Measurements from ENCODE around the gene UNC13C.
A peak's percentile ranks its signal among the peaks of the same experiment; 100 is the strongest.

UNC13C gene

GRCh38 chr15:53962646-53963561, 15.3 kb upstream of the UNC13C start:
- Histone ChIP-seq H3K9ac (ENCODE audit: low read length) (no peak overlapping the region), H3K79me1 (ENCODE audit: low read length) (no peaks in the 10 kb centered on the region), H3K27me3 (ENCODE audit: insufficient read depth, low read length, poor library complexity) (no peaks in the 10 kb centered on the region), H3K27ac (ENCODE audit: low read depth, low read length) (no peak overlapping the region), H2BK5ac (ENCODE audit: low read length) (no peak overlapping the region), H4K8ac (ENCODE audit: low read depth, low read length) (no peak overlapping the region), H3K23ac (ENCODE audit: low read length) (no peak overlapping the region), H3K4me2 (ENCODE audit: low read length) (no peak overlapping the region), H3K36me3 (ENCODE audit: control insufficient read depth, insufficient read depth, low read length) (no peaks in the 10 kb centered on the region), H3K4ac (ENCODE audit: low read depth, low read length) (no peak overlapping the region), H3K18ac (ENCODE audit: low read length) (no peak overlapping the region), H2BK120ac (ENCODE audit: low read depth, low read length) (no peak overlapping the region), H3K79me2 (ENCODE audit: control insufficient read depth, insufficient read depth, low read length) (no peaks in the 10 kb centered on the region), H4K5ac (ENCODE audit: low read length) (no peak overlapping the region), H3K4me3 (ENCODE audit: low read length) (no peak overlapping the region), H3K56ac (ENCODE audit: low read length) (no peak overlapping the region), H2AK5ac (ENCODE audit: low read length) (no peak overlapping the region), H2BK15ac (replicated peaks; ENCODE audit: low read depth) (no peak overlapping the region), H3K4me1 (ENCODE audit: control insufficient read depth, low read depth, low read length) (no peaks in the 10 kb centered on the region)
- WGBS (ENCODE audit: extremely low coverage, insufficient coverage, low lambda C conversion rate) = no CpG with 5 or more reads among the region's 4 CpGs
- peak; percentile 40 for DNase-seq

- Histone ChIP-seq H3K18ac (ENCODE audit: low read length) (no peak overlapping the region), H3K4ac (ENCODE audit: low read depth, low read length) (no peak overlapping the region), H2BK15ac (replicated peaks; ENCODE audit: low read depth) (no peak overlapping the region), H3K36me3 (ENCODE audit: control insufficient read depth, insufficient read depth, low read length) (no peaks in the 10 kb centered on the region), H3K23ac (ENCODE audit: low read length) (no peak overlapping the region), H3K79me2 (ENCODE audit: control insufficient read depth, insufficient read depth, low read length) (no peaks in the 10 kb centered on the region), H3K27ac (ENCODE audit: low read depth, low read length) (no peak overlapping the region), H2BK5ac (ENCODE audit: low read length) (no peak overlapping the region), H3K9ac (ENCODE audit: low read length) (no peak overlapping the region), H3K4me3 (ENCODE audit: low read length) (no peak overlapping the region), H4K8ac (ENCODE audit: low read depth, low read length) (no peak overlapping the region), H3K4me1 (ENCODE audit: control insufficient read depth, low read depth, low read length) (no peaks in the 10 kb centered on the region), H3K4me2 (ENCODE audit: low read length) (no peak overlapping the region), H4K5ac (ENCODE audit: low read length) (no peak overlapping the region), H2BK120ac (ENCODE audit: low read depth, low read length) (no peak overlapping the region), H3K27me3 (ENCODE audit: insufficient read depth, low read length, poor library complexity) (no peaks in the 10 kb centered on the region), H3K79me1 (ENCODE audit: low read length) (no peaks in the 10 kb centered on the region), H3K56ac (ENCODE audit: low read length) (no peak overlapping the region), H2AK5ac (ENCODE audit: low read length) (no peak overlapping the region)
- DNase-seq = no peak
Measured at GRCh38 chr15:53963801-53964200, 14.4 kb upstream of the UNC13C start.

- no peaks in the 10 kb centered on the region for H3K79me1 ChIP-seq (ENCODE audit: low read length)
- no peak overlapping the region for H3K4me2 ChIP-seq (ENCODE audit: low read length)
- H2BK15ac ChIP-seq (replicated peaks; ENCODE audit: low read depth) = no peak overlapping the region
- H3K79me2 ChIP-seq (ENCODE audit: control insufficient read depth, insufficient read depth, low read length) = no peaks in the 10 kb centered on the region
- H4K8ac ChIP-seq (ENCODE audit: low read depth, low read length) = no peak overlapping the region
- WGBS (ENCODE audit: extremely low coverage, insufficient coverage, low lambda C conversion rate) = no CpG with 5 or more reads among the region's 2 CpGs
- H3K36me3 ChIP-seq (ENCODE audit: control insufficient read depth, insufficient read depth, low read length) = no peaks in the 10 kb centered on the region
- no peak overlapping the region for H2BK5ac ChIP-seq (ENCODE audit: low read length)
- no peak overlapping the region for H3K4me3 ChIP-seq (ENCODE audit: low read length)
- no peaks in the 10 kb centered on the region for H3K27me3 ChIP-seq (ENCODE audit: insufficient read depth, low read length, poor library complexity)
- no peak overlapping the region for H3K9ac ChIP-seq (ENCODE audit: low read length)
- no peak overlapping the region for H2BK120ac ChIP-seq (ENCODE audit: low read depth, low read length)
- no peak overlapping the region for H2AK5ac ChIP-seq (ENCODE audit: low read length)
- no peak overlapping the region for H3K27ac ChIP-seq (ENCODE audit: low read depth, low read length)
- H3K23ac ChIP-seq (ENCODE audit: low read length) = no peak overlapping the region
- no peak overlapping the region for H4K5ac ChIP-seq (ENCODE audit: low read length)
- H3K18ac ChIP-seq (ENCODE audit: low read length) = no peak overlapping the region
- DNase-seq = no peak
- H3K4me1 ChIP-seq (ENCODE audit: control insufficient read depth, low read depth, low read length) = no peaks in the 10 kb centered on the region
- H3K4ac ChIP-seq (ENCODE audit: low read depth, low read length) = no peak overlapping the region
- no peak overlapping the region for H3K56ac ChIP-seq (ENCODE audit: low read length)
Measured at GRCh38 chr15:53974121-53974520, 4.1 kb upstream of the UNC13C start.

- WGBS (ENCODE audit: extremely low coverage, insufficient coverage, low lambda C conversion rate) = no CpG with 5 or more reads among the region's 3 CpGs
- no peak overlapping the region for H3K27ac ChIP-seq (ENCODE audit: low read depth, low read length)
- no peak overlapping the region for H3K18ac ChIP-seq (ENCODE audit: low read length)
- no peak overlapping the region for H3K4me3 ChIP-seq (ENCODE audit: low read length)
- no peak overlapping the region for H2BK5ac ChIP-seq (ENCODE audit: low read length)
- H2BK15ac ChIP-seq (replicated peaks; ENCODE audit: low read depth) = no peak overlapping the region
- H3K4me2 ChIP-seq (ENCODE audit: low read length) = no peak overlapping the region
- no peak overlapping the region for H4K8ac ChIP-seq (ENCODE audit: low read depth, low read length)
- H3K9ac ChIP-seq (ENCODE audit: low read length) = no peak overlapping the region
- H3K23ac ChIP-seq (ENCODE audit: low read length) = no peak overlapping the region
- no peak overlapping the region for H3K56ac ChIP-seq (ENCODE audit: low read length)
- H3K79me2 ChIP-seq (ENCODE audit: control insufficient read depth, insufficient read depth, low read length) = no peaks in the 10 kb centered on the region
- peak; percentile 4 for DNase-seq
- H4K5ac ChIP-seq (ENCODE audit: low read length) = no peak overlapping the region
- H2BK120ac ChIP-seq (ENCODE audit: low read depth, low read length) = no peak overlapping the region
- H3K36me3 ChIP-seq (ENCODE audit: control insufficient read depth, insufficient read depth, low read length) = no peaks in the 10 kb centered on the region
- H3K4me1 ChIP-seq (ENCODE audit: control insufficient read depth, low read depth, low read length) = no peaks in the 10 kb centered on the region
- no peaks in the 10 kb centered on the region for H3K79me1 ChIP-seq (ENCODE audit: low read length)
- no peak overlapping the region for H2AK5ac ChIP-seq (ENCODE audit: low read length)
- H3K4ac ChIP-seq (ENCODE audit: low read depth, low read length) = no peak overlapping the region
- no peaks in the 10 kb centered on the region for H3K27me3 ChIP-seq (ENCODE audit: insufficient read depth, low read length, poor library complexity)
Measured at GRCh38 chr15:53974813-53975212, 3.4 kb upstream of the UNC13C start.

- Histone ChIP-seq H3K27ac (ENCODE audit: low read depth, low read length) (no peak overlapping the region), H2AK5ac (ENCODE audit: low read length) (no peak overlapping the region), H3K4me3 (ENCODE audit: low read length) (no peak overlapping the region), H4K8ac (ENCODE audit: low read depth, low read length) (no peak overlapping the region), H3K9ac (ENCODE audit: low read length) (no peak overlapping the region), H3K23ac (ENCODE audit: low read length) (no peak overlapping the region), H3K79me1 (ENCODE audit: low read length) (no peaks in the 10 kb centered on the region), H2BK120ac (ENCODE audit: low read depth, low read length) (no peak overlapping the region), H3K4me2 (ENCODE audit: low read length) (no peak overlapping the region), H3K4me1 (ENCODE audit: control insufficient read depth, low read depth, low read length) (no peaks in the 10 kb centered on the region), H3K4ac (ENCODE audit: low read depth, low read length) (no peak overlapping the region), H4K5ac (ENCODE audit: low read length) (no peak overlapping the region), H3K18ac (ENCODE audit: low read length) (no peak overlapping the region), H3K56ac (ENCODE audit: low read length) (no peak overlapping the region), H3K27me3 (ENCODE audit: insufficient read depth, low read length, poor library complexity) (no peaks in the 10 kb centered on the region), H3K36me3 (ENCODE audit: control insufficient read depth, insufficient read depth, low read length) (no peaks in the 10 kb centered on the region), H3K79me2 (ENCODE audit: control insufficient read depth, insufficient read depth, low read length) (no peaks in the 10 kb centered on the region), H2BK5ac (ENCODE audit: low read length) (no peak overlapping the region), H2BK15ac (replicated peaks; ENCODE audit: low read depth) (no peak overlapping the region)
- DNase-seq = peak; percentile 87
- WGBS (ENCODE audit: extremely low coverage, insufficient coverage, low lambda C conversion rate) = no CpG with 5 or more reads among the region's 8 CpGs
Measured at GRCh38 chr15:53976844-53977392, 1.3 kb upstream of the UNC13C start.
